CD4-positive, alpha-beta T cell (primary cell): ENCODE data around the gene CFAP300. TPM values are rescaled to one million over a fixed set of nuclear protein-coding genes. Genes with fewer than 3 reads are reported as not detected.

Experiments used
- ATAC-seq: fragments of 200-7000 bp; cut with Tn5 transposase; one replicate; pipeline ENCODE4 v1.10.0; 2022; ENCODE audit warnings: mild to moderate bottlenecking; ENCODE audit not compliant: poor library complexity
- CTCF ChIA-PET: fragments of 350-600 bp; sonication (Branson Sonifier 250); formaldehyde crosslinking; loops from one replicate; lab custom pipeline; 2021; ENCODE audit warnings: antibody characterized with exemption, inconsistent platforms; lab: Charles Lee
- POLR2A ChIA-PET: fragments of 350-600 bp; sonication (Branson Sonifier 250); formaldehyde crosslinking; loops from one replicate; lab custom pipeline; 2021; ENCODE audit warnings: antibody characterized with exemption, inconsistent platforms; lab: Charles Lee
- DNase-seq, 14 experiments: peaks; one replicate each; pipeline ENCODE4 v3.0.0-alpha.2; 2013 to 2020; ENCODE audit warnings: mixed read lengths in 2 of 14
- H3K27ac ChIP-seq, 2 donors: one replicate each; pipeline versions ENCODE4 v1.5.1 to v1.7.0; 2013; ENCODE audit warnings: low read length in 2 of 2, low read depth in 1 of 2, mild to moderate bottlenecking in 1 of 2
- H3K27me3 ChIP-seq, 2 experiments: 1 replicate in 1 of 2; 2 replicates in 1 of 2; pipeline versions ENCODE4 v1.6.1 to v1.7.0; 2013; ENCODE audit warnings: low read length in 2 of 2, control low read depth in 1 of 2, mild to moderate bottlenecking in 1 of 2, moderate library complexity in 1 of 2; ENCODE audit not compliant: insufficient read depth in 2 of 2, control insufficient read depth in 1 of 2
- H3K36me3 ChIP-seq: one replicate; pipeline ENCODE4 v1.6.1; 2013; ENCODE audit warnings: low read length, control low read depth; ENCODE audit not compliant: insufficient read depth
- H3K4me1 ChIP-seq: one replicate; pipeline ENCODE4 v1.6.1; 2013; ENCODE audit warnings: low read length, control low read depth; ENCODE audit not compliant: insufficient read depth
- H3K4me3 ChIP-seq: one replicate; pipeline ENCODE4 v1.5.1; 2013; ENCODE audit warnings: mild to moderate bottlenecking, low read length, moderate library complexity
- H3K9me3 ChIP-seq, 2 experiments: 1 replicate in 1 of 2; 2 replicates in 1 of 2; pipeline versions ENCODE4 v1.6.1 to v1.7.0; 2013; ENCODE audit warnings: low read length in 2 of 2, mild to moderate bottlenecking in 2 of 2, control low read depth in 1 of 2, moderate library complexity in 1 of 2; ENCODE audit not compliant: control insufficient read depth in 1 of 2, insufficient read depth in 1 of 2
- H3K27ac Mint-ChIP-seq: one replicate; pipeline ENCODE4 v1.8.0; 2020; ENCODE audit warnings: mixed read lengths
- H3K27me3 Mint-ChIP-seq: one replicate; pipeline ENCODE4 v1.8.0; 2021; ENCODE audit warnings: mixed read lengths
- H3K36me3 Mint-ChIP-seq: one replicate; pipeline ENCODE4 v1.8.0; 2021; ENCODE audit warnings: low read depth, mixed read lengths
- H3K4me1 Mint-ChIP-seq: one replicate; pipeline ENCODE4 v1.8.0; 2021; ENCODE audit warnings: low read depth, mixed read lengths
- H3K4me3 Mint-ChIP-seq: one replicate; pipeline ENCODE4 v1.8.0; 2020; ENCODE audit warnings: mild to moderate bottlenecking, mixed read lengths
- H3K9me3 Mint-ChIP-seq: one replicate; pipeline ENCODE4 v1.8.0; 2020; ENCODE audit warnings: mixed read lengths
- intact Hi-C, 2 experiments: fragments of 100-400 bp; cut with DNase I in 1 of 2; cut with micrococcal nuclease in 1 of 2; formaldehyde crosslinking; loops; one replicate each; pipeline versions ENCODE4 v1.15.1 to v1.9.0; 2023 to 2025; cut with DNase I, micrococcal nuclease
- total RNA-seq, 174 experiments: library from RNA in 2 of 174; stranded (reverse) in 2 of 174; gene quantifications; one replicate each; pipeline ENCODE4 v1.2.3 and lab custom pipeline; 2021 to 2026
- TF ChIP-seq, protein P1 (sequence below): fragments of 200-600 bp; IDR thresholded peaks from one replicate; pipeline ENCODE4 v1.8.0; 2022; ENCODE audit warnings: antibody characterized with exemption, mild to moderate bottlenecking

CFAP300 gene
- total RNA-seq, 2 experiments from 2014 or later, result not detected

DNA sequence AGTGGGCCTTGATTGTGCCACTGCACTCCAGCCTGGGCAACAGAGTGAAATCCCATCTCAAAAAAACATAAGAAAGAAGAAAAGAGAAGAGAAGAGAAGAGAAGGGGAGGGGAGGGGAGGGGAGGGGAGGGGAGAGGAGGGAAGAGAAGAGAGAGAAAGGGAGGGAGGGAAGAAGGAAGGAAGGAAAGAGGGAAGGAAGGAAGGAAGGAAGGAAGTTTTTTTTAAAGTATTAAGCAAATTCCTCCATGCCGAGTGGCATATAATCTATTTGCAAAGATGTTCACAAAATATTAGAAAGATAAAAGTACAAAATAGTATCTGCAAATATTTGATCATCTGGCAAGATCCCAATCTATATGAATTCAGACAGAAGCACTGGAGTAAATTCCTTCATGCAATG lies 10.5 kb upstream of the CFAP300 start:
- no peak for ATAC-seq
- H3K9me3 Mint-ChIP-seq, result peaks cover 6% of the 10 kb centered on the region
- CTCF ChIA-PET, result no interaction called here

DNA sequence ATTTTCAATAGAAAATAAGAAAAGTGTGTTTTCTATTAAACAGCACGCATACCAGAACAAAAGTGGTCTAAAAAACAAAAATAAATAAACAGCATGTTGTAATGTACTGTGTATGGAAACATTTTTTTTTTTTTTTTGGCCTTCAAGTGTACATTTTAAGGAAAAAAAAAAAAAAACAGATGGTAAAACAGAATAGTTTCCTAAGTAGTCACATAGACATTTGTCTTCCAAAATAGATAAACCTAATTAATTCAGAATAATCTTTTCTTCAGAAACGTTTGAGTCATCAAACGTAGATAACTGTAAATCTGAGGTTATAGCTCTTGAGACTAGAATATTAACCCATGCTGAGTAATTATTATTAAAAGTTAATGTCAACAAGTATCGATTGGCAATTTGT lies 396 bp upstream of the CFAP300 start:
- intact Hi-C loops, result no loop called here
- no peak for ATAC-seq
- H3K4me3 ChIP-seq, result peak overlapping the region; percentile 38

More for the DNA sequence above, 10.5 kb upstream of the CFAP300 start:
- POLR2A ChIA-PET, result no interaction called here
- no peak overlapping the region for H3K27ac Mint-ChIP-seq
- intact Hi-C loops, result no loop called here
- TF ChIP-seq, protein P1, sequence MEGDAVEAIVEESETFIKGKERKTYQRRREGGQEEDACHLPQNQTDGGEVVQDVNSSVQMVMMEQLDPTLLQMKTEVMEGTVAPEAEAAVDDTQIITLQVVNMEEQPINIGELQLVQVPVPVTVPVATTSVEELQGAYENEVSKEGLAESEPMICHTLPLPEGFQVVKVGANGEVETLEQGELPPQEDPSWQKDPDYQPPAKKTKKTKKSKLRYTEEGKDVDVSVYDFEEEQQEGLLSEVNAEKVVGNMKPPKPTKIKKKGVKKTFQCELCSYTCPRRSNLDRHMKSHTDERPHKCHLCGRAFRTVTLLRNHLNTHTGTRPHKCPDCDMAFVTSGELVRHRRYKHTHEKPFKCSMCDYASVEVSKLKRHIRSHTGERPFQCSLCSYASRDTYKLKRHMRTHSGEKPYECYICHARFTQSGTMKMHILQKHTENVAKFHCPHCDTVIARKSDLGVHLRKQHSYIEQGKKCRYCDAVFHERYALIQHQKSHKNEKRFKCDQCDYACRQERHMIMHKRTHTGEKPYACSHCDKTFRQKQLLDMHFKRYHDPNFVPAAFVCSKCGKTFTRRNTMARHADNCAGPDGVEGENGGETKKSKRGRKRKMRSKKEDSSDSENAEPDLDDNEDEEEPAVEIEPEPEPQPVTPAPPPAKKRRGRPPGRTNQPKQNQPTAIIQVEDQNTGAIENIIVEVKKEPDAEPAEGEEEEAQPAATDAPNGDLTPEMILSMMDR, result no peak
- H3K36me3 Mint-ChIP-seq, result no peaks in the 10 kb centered on the region
- H3K4me3 ChIP-seq, result no peak overlapping the region
- no peaks in the 10 kb centered on the region for H3K36me3 ChIP-seq
- no peaks in the 10 kb centered on the region for H3K4me1 ChIP-seq
- H3K4me3 Mint-ChIP-seq, result no peak overlapping the region
- DNase-seq, result no peak
- H3K27me3 ChIP-seq, result peaks cover 0 to 3% of the 10 kb centered on the region in 2 experiments
- H3K27me3 Mint-ChIP-seq, result peaks cover 4% of the 10 kb centered on the region
- no peaks in the 10 kb centered on the region for H3K4me1 Mint-ChIP-seq
- H3K27ac ChIP-seq, result no peak overlapping the region
- no peaks in the 10 kb centered on the region for H3K9me3 ChIP-seq

DNA sequence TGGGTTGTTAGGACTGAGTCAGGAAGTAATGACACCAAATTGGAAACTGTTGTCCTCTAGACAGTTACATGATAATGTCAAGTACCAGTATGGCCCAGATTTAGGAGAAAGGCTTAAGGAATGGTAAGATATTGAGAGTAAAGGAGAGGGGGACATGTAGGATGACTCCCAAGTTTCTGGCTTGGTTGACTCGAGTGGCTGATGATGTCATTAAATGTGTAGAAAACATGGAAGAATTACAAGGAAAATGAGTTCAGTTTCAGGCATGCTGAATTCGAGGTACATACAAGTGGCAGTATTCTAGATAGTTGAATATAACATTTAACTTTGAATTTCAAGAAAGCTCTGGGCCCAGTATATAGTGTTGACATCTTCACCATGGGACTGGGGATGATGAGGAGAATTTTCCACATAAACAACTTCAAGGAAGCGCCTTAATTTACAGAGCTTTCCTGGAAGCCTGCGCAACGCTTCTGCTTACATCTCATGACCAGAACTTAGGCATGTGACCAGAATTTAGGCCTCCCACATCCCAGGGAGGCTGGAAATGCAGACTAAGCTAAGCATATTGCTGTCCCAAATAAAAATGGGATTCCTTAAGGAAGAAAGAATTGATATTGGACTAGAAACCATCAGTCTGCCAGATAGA lies 3.8 kb downstream of the CFAP300 start:
- peaks cover 5% of the 10 kb centered on the region for H3K4me1 Mint-ChIP-seq

More for the DNA sequence above, 396 bp upstream of the CFAP300 start:
- Histone ChIP-seq H3K9me3 (peaks cover 0 to 6% of the 10 kb centered on the region in 2 experiments), H3K27ac (no peak overlapping the region), H3K27me3 (peaks cover 15 to 36% of the 10 kb centered on the region in 2 experiments), H3K36me3 (no peaks in the 10 kb centered on the region), H3K4me1 (peaks cover 9% of the 10 kb centered on the region)
- H3K4me1 Mint-ChIP-seq, result peaks cover 5% of the 10 kb centered on the region
- ChIA-PET CTCF (no interaction called here), POLR2A (no interaction called here)
- no peak for DNase-seq
- peaks cover 62% of the 10 kb centered on the region for H3K27me3 Mint-ChIP-seq
- no peak overlapping the region for H3K4me3 Mint-ChIP-seq
- TF ChIP-seq, protein P1, result no peak
- peaks cover 6% of the 10 kb centered on the region for H3K9me3 Mint-ChIP-seq
- no peak overlapping the region for H3K27ac Mint-ChIP-seq
- no peaks in the 10 kb centered on the region for H3K36me3 Mint-ChIP-seq

More for the DNA sequence above, 3.8 kb downstream of the CFAP300 start:
- Histone ChIP-seq H3K4me1 (peaks cover 9% of the 10 kb centered on the region), H3K4me3 (no peak overlapping the region), H3K9me3 (peaks cover 0 to 6% of the 10 kb centered on the region in 2 experiments), H3K27ac (no peak overlapping the region), H3K36me3 (no peaks in the 10 kb centered on the region), H3K27me3 (peaks cover 15 to 23% of the 10 kb centered on the region in 2 experiments)
- ATAC-seq (no peak), DNase-seq (no peak)
- POLR2A ChIA-PET, result no interaction called here
- intact Hi-C loops, result no loop called here
- Mint-ChIP-seq H3K27me3 (peaks cover 47% of the 10 kb centered on the region), H3K4me3 (no peak overlapping the region), H3K9me3 (peaks cover under 1% of the 10 kb centered on the region), H3K27ac (no peak overlapping the region), H3K36me3 (no peaks in the 10 kb centered on the region)
- TF ChIP-seq, protein P1, result no peak
- CTCF ChIA-PET, result no interaction called here
